Breast epithelium (tissue), 3 donors: ENCODE results near the gene SLC30A10.

Experiments
- POLR2AphosphoS5 ChIP-seq, 3 donors: sonication (generic); formaldehyde crosslinking; IDR thresholded peaks; one replicate each; pipeline ENCODE4 v1.6.1; 2017; ENCODE audit warnings: antibody characterized with exemption in 3 of 3
- TF ChIP-seq, protein P1 (sequence below), 3 donors: fragments of 450-650 bp; IDR thresholded peaks; one replicate each; pipeline ENCODE4 v1.5.1; 2016 to 2017; ENCODE audit warnings: antibody characterized with exemption in 3 of 3, mild to moderate bottlenecking in 3 of 3, moderate library complexity in 3 of 3

GRCh38 chr1:219952361-219952760 is 24.0 kb upstream of the SLC30A10 start:
- TF ChIP-seq, protein P1, sequence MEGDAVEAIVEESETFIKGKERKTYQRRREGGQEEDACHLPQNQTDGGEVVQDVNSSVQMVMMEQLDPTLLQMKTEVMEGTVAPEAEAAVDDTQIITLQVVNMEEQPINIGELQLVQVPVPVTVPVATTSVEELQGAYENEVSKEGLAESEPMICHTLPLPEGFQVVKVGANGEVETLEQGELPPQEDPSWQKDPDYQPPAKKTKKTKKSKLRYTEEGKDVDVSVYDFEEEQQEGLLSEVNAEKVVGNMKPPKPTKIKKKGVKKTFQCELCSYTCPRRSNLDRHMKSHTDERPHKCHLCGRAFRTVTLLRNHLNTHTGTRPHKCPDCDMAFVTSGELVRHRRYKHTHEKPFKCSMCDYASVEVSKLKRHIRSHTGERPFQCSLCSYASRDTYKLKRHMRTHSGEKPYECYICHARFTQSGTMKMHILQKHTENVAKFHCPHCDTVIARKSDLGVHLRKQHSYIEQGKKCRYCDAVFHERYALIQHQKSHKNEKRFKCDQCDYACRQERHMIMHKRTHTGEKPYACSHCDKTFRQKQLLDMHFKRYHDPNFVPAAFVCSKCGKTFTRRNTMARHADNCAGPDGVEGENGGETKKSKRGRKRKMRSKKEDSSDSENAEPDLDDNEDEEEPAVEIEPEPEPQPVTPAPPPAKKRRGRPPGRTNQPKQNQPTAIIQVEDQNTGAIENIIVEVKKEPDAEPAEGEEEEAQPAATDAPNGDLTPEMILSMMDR (IDR thresholded peaks at IDR 0.05): no peak
- TF ChIP-seq POLR2AphosphoS5 (IDR thresholded peaks at IDR 0.05): no peak
